SK-N-SH (cell line): Measurements from ENCODE around the gene MRPL53. TPM values are rescaled to one million over a fixed set of nuclear protein-coding genes. Genes with fewer than 3 reads are reported as not detected.

Experiments used
- CTCF ChIA-PET: fragments of 300-600, 350-600 bp; formaldehyde crosslinking; extraction: SDS; loops from one replicate; lab custom pipeline; 2021; lab: Yijun Ruan, JAX
- POLR2A ChIA-PET: fragments of 350-600 bp; sonication (Branson Sonifier 250); formaldehyde crosslinking; extraction: SDS; loops from one replicate; lab custom pipeline; 2020; ENCODE audit warnings: antibody characterized with exemption, inconsistent platforms; lab: Yijun Ruan, JAX
- DNase-seq: peaks from one replicate; pipeline ENCODE4 v3.0.0; 2012
- H2AFZ ChIP-seq: fragments of 200-600 bp; sonication (generic); 2 replicates; pipeline ENCODE4 v1.8.1; 2016; ENCODE audit warnings: antibody characterized with exemption, mild to moderate bottlenecking, low read depth
- H3F3A ChIP-seq: fragments of 200-600 bp; sonication (generic); replicated peaks from 2 replicates; pipeline ENCODE3; 2016; ENCODE audit warnings: antibody characterized with exemption, mild to moderate bottlenecking; ENCODE audit not compliant: insufficient read depth
- H3K27ac ChIP-seq, 2 experiments: fragments of 200-500 bp in 1 of 2; fragments of 200-600 bp in 1 of 2; sonication (Bioruptor generic) in 1 of 2; sonication (generic), shearing (Covaris generic) in 1 of 2; 2 replicates each; pipeline versions ENCODE4 v1.5.1 to v1.6.1; 2014 to 2016; ENCODE audit warnings: low read depth in 2 of 2, inconsistent platforms in 1 of 2, low read length in 1 of 2, mild to moderate bottlenecking in 1 of 2, mixed read lengths in 1 of 2
- H3K27me3 ChIP-seq: fragments of 200-600 bp; sonication (generic), shearing (Covaris generic); 2 replicates; pipeline ENCODE4 v1.6.1; 2016; ENCODE audit warnings: mixed run types; ENCODE audit not compliant: insufficient read depth
- H3K36me3 ChIP-seq, 2 experiments: fragments of 200-500 bp in 1 of 2; fragments of 200-600 bp in 1 of 2; sonication (Bioruptor generic) in 1 of 2; sonication (generic) in 1 of 2; replicated peaks in 1 of 2; 2 replicates each; pipeline versions ENCODE3 to v1.5.1; 2014 to 2016; ENCODE audit warnings: low read length in 1 of 2, mild to moderate bottlenecking in 1 of 2; ENCODE audit not compliant: insufficient read depth in 2 of 2, control insufficient read depth in 1 of 2
- H3K4me1 ChIP-seq, 2 experiments: fragments of 200-500 bp in 1 of 2; fragments of 200-600 bp in 1 of 2; sonication (Bioruptor generic) in 1 of 2; sonication (generic), shearing (Covaris generic) in 1 of 2; 2 replicates each; pipeline versions ENCODE4 v1.5.1 to v1.6.1; 2014 to 2016; ENCODE audit warnings: low read depth in 1 of 2, low read length in 1 of 2, mixed run types in 1 of 2; ENCODE audit not compliant: insufficient read depth in 2 of 2, control insufficient read depth in 1 of 2
- H3K4me2 ChIP-seq: fragments of 200-600 bp; sonication (generic), shearing (Covaris generic); 2 replicates; pipeline ENCODE4 v1.6.1; 2017; ENCODE audit warnings: mixed run types
- H3K4me3 ChIP-seq, 2 experiments: fragments of 200-500 bp in 1 of 2; fragments of 200-600 bp in 1 of 2; sonication (Bioruptor generic) in 1 of 2; sonication (generic), shearing (Covaris generic) in 1 of 2; 2 replicates each; pipeline versions ENCODE4 v1.5.1 to v1.8.1; 2014 to 2016; ENCODE audit warnings: low read depth in 2 of 2, inconsistent platforms in 1 of 2, low read length in 1 of 2, mild to moderate bottlenecking in 1 of 2, mixed read lengths in 1 of 2, moderate library complexity in 1 of 2
- H3K79me2 ChIP-seq: fragments of 200-600 bp; sonication (generic); 2 replicates; pipeline ENCODE4 v1.8.1; 2017; ENCODE audit warnings: mild to moderate bottlenecking; ENCODE audit not compliant: insufficient read depth
- H3K9ac ChIP-seq: fragments of 200-600 bp; sonication (generic); 2 replicates; pipeline ENCODE4 v1.6.1; 2017; ENCODE audit warnings: mixed run types
- H3K9me2 ChIP-seq: fragments of 200-600 bp; sonication (generic); 2 replicates; pipeline ENCODE4 v1.6.1; 2017; ENCODE audit warnings: mixed run types
- H3K9me3 ChIP-seq: fragments of 200-600 bp; sonication (generic); 2 replicates; pipeline ENCODE4 v1.6.1; 2017; ENCODE audit warnings: mixed run types, mild to moderate bottlenecking, moderate library complexity
- H4K20me1 ChIP-seq: fragments of 200-600 bp; sonication (generic); 2 replicates; pipeline ENCODE4 v1.6.1; 2017; ENCODE audit warnings: mild to moderate bottlenecking, mixed run types; ENCODE audit not compliant: insufficient read depth
- EZH2phosphoT487 ChIP-seq: fragments of 200-600 bp; sonication (generic); IDR thresholded peaks from 2 replicates; pipeline ENCODE4 v1.6.1; 2017; ENCODE audit warnings: low read depth, mixed run types, mild to moderate bottlenecking, antibody characterized with exemption, moderate library complexity, borderline replicate concordance
- FOSL2 ChIP-seq: IDR thresholded peaks from 2 replicates; pipeline ENCODE4 v1.4.0; 2012; ENCODE audit warnings: low read depth, mild to moderate bottlenecking, moderate library complexity, borderline replicate concordance
- FOXJ3 ChIP-seq: sonication (generic); formaldehyde crosslinking; IDR thresholded peaks from 2 replicates; pipeline ENCODE4 v1.5.1; 2020; ENCODE audit warnings: mild to moderate bottlenecking, missing genetic modification reagents
- FOXM1 ChIP-seq: IDR thresholded peaks from 2 replicates; pipeline ENCODE4 v1.4.0; 2012; ENCODE audit warnings: low read depth, mild to moderate bottlenecking
- GABPA ChIP-seq: IDR thresholded peaks from 2 replicates; pipeline ENCODE4 v1.4.0; 2012; ENCODE audit warnings: low read depth, mild to moderate bottlenecking
- GATA2 ChIP-seq: sonication (generic); formaldehyde crosslinking; IDR thresholded peaks from 2 replicates; pipeline ENCODE4 v1.5.0; 2020; ENCODE audit warnings: mild to moderate bottlenecking, missing genetic modification reagents
- MAX ChIP-seq: IDR thresholded peaks from 2 replicates; pipeline ENCODE4 v1.4.0; 2012; ENCODE audit warnings: low read depth
- MEF2A ChIP-seq: IDR thresholded peaks from 2 replicates; pipeline ENCODE4 v1.4.0; 2012; ENCODE audit warnings: low read depth, borderline replicate concordance
- NFIC ChIP-seq: IDR thresholded peaks from 2 replicates; pipeline ENCODE4 v1.4.0; 2012; ENCODE audit warnings: borderline replicate concordance
- PBX3 ChIP-seq: IDR thresholded peaks from 2 replicates; pipeline ENCODE4; 2012
- RAD21 ChIP-seq: IDR thresholded peaks from 2 replicates; pipeline ENCODE4 v1.6.1; 2012; ENCODE audit warnings: mild to moderate bottlenecking, low read length
- RCOR1 ChIP-seq: fragments of 150-350 bp; IDR thresholded peaks from 2 replicates; pipeline ENCODE4 v1.6.1; 2017; ENCODE audit warnings: antibody characterized with exemption, low read length
- SIN3A ChIP-seq: IDR thresholded peaks from 2 replicates; pipeline ENCODE4 v1.6.1; 2012; ENCODE audit warnings: low read depth, mild to moderate bottlenecking, low read length, moderate library complexity, borderline replicate concordance
- SMC3 ChIP-seq: IDR thresholded peaks from 2 replicates; pipeline ENCODE4 v1.6.1; 2012; ENCODE audit warnings: low read depth, low read length, improper control_type of control experiment
- TCF12 ChIP-seq: IDR thresholded peaks from 2 replicates; pipeline ENCODE4 v1.4.0; 2012
- TEAD4 ChIP-seq: IDR thresholded peaks from 2 replicates; pipeline ENCODE4 v1.4.0; 2012; ENCODE audit warnings: mild to moderate bottlenecking, borderline replicate concordance; ENCODE audit not compliant: insufficient read depth
- WGBS: methylation state at CpG from one replicate; pipeline ENCODE4 v1.1.6; 2017; ENCODE audit warnings: low lambda C conversion rate; 5-methylcytosine and 5-hydroxymethylcytosine counted together
- polyA plus RNA-seq, 3 experiments: library from polyadenylated mRNA; depleted of rRNA; stranded (reverse); fragments of >200 nt; gene quantifications; 2 replicates each; pipeline ENCODE4 v1.2.3, GENCODE V29; 2012
- TF ChIP-seq, protein P1 (sequence below): IDR thresholded peaks from 2 replicates; pipeline ENCODE4 v1.6.1; 2012; ENCODE audit warnings: mild to moderate bottlenecking, low read depth, low read length, moderate library complexity

MRPL53 gene
- polyA plus RNA-seq, 1 of the 3 experiments (the other 2 are of a cell fraction): 95.0 TPM

- Histone ChIP-seq H3K27ac (no peak overlapping the region; a peak in 1 of 4 replicates), H4K20me1 (no peaks in the 10 kb centered on the region), H3K4me3 (no peak overlapping the region), H3K27me3 (no peaks in the 10 kb centered on the region), H3F3A (peaks cover 3% of the 10 kb centered on the region), H3K36me3 (peaks cover 7 to 8% of the 10 kb centered on the region in 2 experiments), H3K79me2 (no peaks in the 10 kb centered on the region), H3K4me2 (no peak overlapping the region), H3K9me2 (no peaks in the 10 kb centered on the region), H3K9me3 (no peaks in the 10 kb centered on the region), H2AFZ (no peak overlapping the region)
- peak; percentile 47 for DNase-seq
- WGBS: 84% methylated on average over 15 of the region's 15 CpGs
- ChIA-PET POLR2A (interaction anchor here (1.0 to 3.1 kb wide), 6 partner anchors 8 to 29 kb away, joined by 3 to 19 read pairs (median 8); partner anchors contain the start of genes AUP1, CCDC142, HTRA2 and MRPL53), CTCF (interaction anchor here (0.8 to 3.7 kb wide), 7 partner anchors 13 to 87 kb away, joined by 3 to 21 read pairs (median 3); partner anchors contain the start of genes AUP1, CCDC142, HTRA2 and TTC31)
- no peak for TF ChIP-seq FOSL2
- TF ChIP-seq GATA2: no peak
- TF ChIP-seq PBX3: no peak
- no peak for TF ChIP-seq MEF2A
- TF ChIP-seq FOXJ3 (CRISPR knock-in tag): no peak
- TF ChIP-seq, protein P1, sequence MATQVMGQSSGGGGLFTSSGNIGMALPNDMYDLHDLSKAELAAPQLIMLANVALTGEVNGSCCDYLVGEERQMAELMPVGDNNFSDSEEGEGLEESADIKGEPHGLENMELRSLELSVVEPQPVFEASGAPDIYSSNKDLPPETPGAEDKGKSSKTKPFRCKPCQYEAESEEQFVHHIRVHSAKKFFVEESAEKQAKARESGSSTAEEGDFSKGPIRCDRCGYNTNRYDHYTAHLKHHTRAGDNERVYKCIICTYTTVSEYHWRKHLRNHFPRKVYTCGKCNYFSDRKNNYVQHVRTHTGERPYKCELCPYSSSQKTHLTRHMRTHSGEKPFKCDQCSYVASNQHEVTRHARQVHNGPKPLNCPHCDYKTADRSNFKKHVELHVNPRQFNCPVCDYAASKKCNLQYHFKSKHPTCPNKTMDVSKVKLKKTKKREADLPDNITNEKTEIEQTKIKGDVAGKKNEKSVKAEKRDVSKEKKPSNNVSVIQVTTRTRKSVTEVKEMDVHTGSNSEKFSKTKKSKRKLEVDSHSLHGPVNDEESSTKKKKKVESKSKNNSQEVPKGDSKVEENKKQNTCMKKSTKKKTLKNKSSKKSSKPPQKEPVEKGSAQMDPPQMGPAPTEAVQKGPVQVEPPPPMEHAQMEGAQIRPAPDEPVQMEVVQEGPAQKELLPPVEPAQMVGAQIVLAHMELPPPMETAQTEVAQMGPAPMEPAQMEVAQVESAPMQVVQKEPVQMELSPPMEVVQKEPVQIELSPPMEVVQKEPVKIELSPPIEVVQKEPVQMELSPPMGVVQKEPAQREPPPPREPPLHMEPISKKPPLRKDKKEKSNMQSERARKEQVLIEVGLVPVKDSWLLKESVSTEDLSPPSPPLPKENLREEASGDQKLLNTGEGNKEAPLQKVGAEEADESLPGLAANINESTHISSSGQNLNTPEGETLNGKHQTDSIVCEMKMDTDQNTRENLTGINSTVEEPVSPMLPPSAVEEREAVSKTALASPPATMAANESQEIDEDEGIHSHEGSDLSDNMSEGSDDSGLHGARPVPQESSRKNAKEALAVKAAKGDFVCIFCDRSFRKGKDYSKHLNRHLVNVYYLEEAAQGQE: no peak
- TF ChIP-seq NFIC: no peak
- TF ChIP-seq EZH2phosphoT487: no peak
- TF ChIP-seq SIN3A: no peak
- TF ChIP-seq MAX: no peak
- TF ChIP-seq TCF12: no peak
- no peak for TF ChIP-seq FOXM1
- TF ChIP-seq GABPA: no peak
- no peak for TF ChIP-seq RCOR1
- TF ChIP-seq SMC3: no peak
- TF ChIP-seq TEAD4: no peak
- TF ChIP-seq RAD21: no peak
- TF ChIP-seq, all 33 proteins: peak for 0
- no peak overlapping the region for H3K9ac ChIP-seq
- H3K4me1 ChIP-seq: peaks cover 0 to 22% of the 10 kb centered on the region in 2 experiments; a peak in 1 of 4 replicates
Measured at GRCh38 chr2:74499940-74500577, 27.6 kb upstream of the MRPL53 start.
